Mesenchymal stem cell (in vitro differentiated cells and primary cell): ENCODE data around the gene WWP2.
"Not testable (repeated sequence)": the region's sequence is repeated elsewhere in the genome, so short reads cannot be mapped to it uniquely, and the experiment has no call there.

Source experiments
- DNase-seq: peaks from one replicate; pipeline ENCODE4 v3.0.0-alpha.2; 2013
- H2AFZ ChIP-seq: one replicate; pipeline ENCODE4 v1.6.1; 2013; ENCODE audit warnings: low read depth, mild to moderate bottlenecking, control low read depth, inconsistent platforms, low read length, moderate library complexity
- H2AK5ac ChIP-seq: 2 replicates; pipeline ENCODE4 v1.6.1; 2013; ENCODE audit warnings: low read length, moderate library complexity, mild to moderate bottlenecking, inconsistent platforms; ENCODE audit not compliant: severe bottlenecking
- H2BK120ac ChIP-seq: one replicate; pipeline ENCODE4 v1.6.1; 2013; ENCODE audit warnings: low read depth, mild to moderate bottlenecking, inconsistent platforms, low read length, moderate library complexity
- H2BK12ac ChIP-seq, 2 experiments: one replicate each; pipeline ENCODE4 v1.6.1; 2013; ENCODE audit warnings: inconsistent platforms in 2 of 2, low read length in 2 of 2, mild to moderate bottlenecking in 2 of 2, moderate library complexity in 2 of 2, control low read depth in 1 of 2
- H2BK15ac ChIP-seq: one replicate; pipeline ENCODE4 v1.6.1; 2013; ENCODE audit warnings: mild to moderate bottlenecking, low read depth, inconsistent platforms; ENCODE audit not compliant: poor library complexity, severe bottlenecking
- H2BK5ac ChIP-seq: 2 replicates; pipeline ENCODE4 v1.6.1; 2013; ENCODE audit warnings: low read depth, mild to moderate bottlenecking, low read length, control low read depth, inconsistent platforms; ENCODE audit not compliant: poor library complexity, severe bottlenecking
- H3K14ac ChIP-seq, 2 experiments: one replicate each; pipeline ENCODE4 v1.6.1; 2013; ENCODE audit warnings: inconsistent platforms in 2 of 2, low read length in 2 of 2, control low read depth in 1 of 2, mild to moderate bottlenecking in 1 of 2, moderate library complexity in 1 of 2
- H3K18ac ChIP-seq, 2 experiments: one replicate each; pipeline ENCODE4 v1.6.1; 2013; ENCODE audit warnings: inconsistent platforms in 2 of 2, low read length in 2 of 2, control low read depth in 1 of 2, low read depth in 1 of 2, mild to moderate bottlenecking in 1 of 2
- H3K23ac ChIP-seq, 2 experiments: one replicate each; pipeline ENCODE4 v1.6.1; 2013; ENCODE audit warnings: inconsistent platforms in 2 of 2, low read length in 2 of 2, mild to moderate bottlenecking in 2 of 2, moderate library complexity in 2 of 2, control low read depth in 1 of 2
- H3K27ac ChIP-seq: 2 replicates; pipeline ENCODE4 v1.5.1; 2013; ENCODE audit warnings: mild to moderate bottlenecking, moderate library complexity, low read length, control low read depth, inconsistent platforms; ENCODE audit not compliant: poor library complexity, severe bottlenecking
- H3K27me3 ChIP-seq, 2 experiments: 2 replicates each; pipeline versions ENCODE4 v1.6.1 to v1.7.0; 2013; ENCODE audit warnings: low read length in 2 of 2, mild to moderate bottlenecking in 2 of 2, moderate library complexity in 2 of 2, control low read depth in 1 of 2, inconsistent platforms in 1 of 2; ENCODE audit not compliant: control insufficient read depth in 1 of 2, insufficient read depth in 1 of 2
- H3K36me3 ChIP-seq, 2 experiments: 2 replicates each; pipeline versions ENCODE4 v1.6.1 to v1.7.0; 2013; ENCODE audit warnings: low read length in 2 of 2, control low read depth in 1 of 2, inconsistent platforms in 1 of 2, low read depth in 1 of 2, mild to moderate bottlenecking in 1 of 2; ENCODE audit not compliant: insufficient read depth in 2 of 2, control insufficient read depth in 1 of 2
- H3K4ac ChIP-seq, 2 experiments: one replicate each; pipeline ENCODE4 v1.6.1; 2013; ENCODE audit warnings: inconsistent platforms in 2 of 2, low read length in 2 of 2, mild to moderate bottlenecking in 2 of 2, moderate library complexity in 2 of 2, control low read depth in 1 of 2, low read depth in 1 of 2
- H3K4me1 ChIP-seq: 2 replicates; pipeline ENCODE4 v1.6.1; 2013; ENCODE audit warnings: low read depth, low read length, control low read depth; ENCODE audit not compliant: control insufficient read depth, insufficient read depth
- H3K4me2 ChIP-seq: 2 replicates; pipeline ENCODE4 v1.6.1; 2013; ENCODE audit warnings: low read length, mild to moderate bottlenecking, inconsistent platforms; ENCODE audit not compliant: poor library complexity, severe bottlenecking
- H3K4me3 ChIP-seq, 2 experiments: 2 replicates each; pipeline versions ENCODE4 v1.5.1 to v1.7.0; 2013; ENCODE audit warnings: low read length in 2 of 2, mild to moderate bottlenecking in 2 of 2, control low read depth in 1 of 2, low read depth in 1 of 2; ENCODE audit not compliant: insufficient read depth in 1 of 2
- H3K79me1 ChIP-seq: replicated peaks from 2 replicates; pipeline ENCODE4 v1.6.1; 2013; ENCODE audit warnings: mild to moderate bottlenecking, control low read depth, low read length, inconsistent platforms; ENCODE audit not compliant: poor library complexity, severe bottlenecking
- H3K9ac ChIP-seq: 2 replicates; pipeline ENCODE4 v1.7.0; 2013; ENCODE audit warnings: mild to moderate bottlenecking, low read length, moderate library complexity
- H3K9me3 ChIP-seq: 2 replicates; pipeline ENCODE4 v1.7.0; 2013; ENCODE audit warnings: mild to moderate bottlenecking, low read length; ENCODE audit not compliant: control insufficient read depth
- H4K8ac ChIP-seq: one replicate; pipeline ENCODE4 v1.6.1; 2013; ENCODE audit warnings: inconsistent platforms, mild to moderate bottlenecking, low read length, moderate library complexity
- H4K91ac ChIP-seq: one replicate; pipeline ENCODE4 v1.6.1; 2013; ENCODE audit warnings: mild to moderate bottlenecking, low read length, inconsistent platforms
- WGBS: methylation state at CpG from one replicate; pipeline ENCODE4 v1.1.7; 2013; ENCODE audit warnings: mixed read lengths; 5-methylcytosine and 5-hydroxymethylcytosine counted together

The WWP2 gene

DNA sequence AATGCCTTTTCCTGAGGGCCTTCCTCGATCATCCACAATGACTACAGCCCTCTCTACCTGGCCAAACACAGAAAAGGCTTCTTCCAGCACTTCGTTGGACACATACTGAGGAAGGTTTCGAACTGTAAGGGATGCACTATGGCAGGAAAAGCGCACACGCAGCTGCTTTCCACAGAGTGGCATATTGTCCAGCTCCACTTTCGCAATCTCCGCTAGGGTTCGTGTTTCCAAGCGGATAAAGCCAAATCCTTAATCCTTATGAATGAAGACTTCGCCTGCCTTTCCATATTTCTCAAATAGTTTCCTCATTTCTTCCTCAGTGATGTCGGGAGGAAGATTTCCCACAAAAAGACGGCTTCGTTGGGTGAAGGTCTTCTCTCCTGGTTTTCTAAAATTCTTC is 4.8 kb upstream of the WWP2 start:
- not testable (repeated sequence) for H3K4me2 ChIP-seq, H3K27me3 ChIP-seq, H3K36me3 ChIP-seq, H3K27ac ChIP-seq, H2AFZ ChIP-seq, H2BK15ac ChIP-seq, H3K4me1 ChIP-seq, H3K79me1 ChIP-seq, H3K4ac ChIP-seq, H3K18ac ChIP-seq, H3K23ac ChIP-seq, H4K8ac ChIP-seq, H3K9me3 ChIP-seq, H2BK5ac ChIP-seq, H2BK12ac ChIP-seq, H3K4me3 ChIP-seq, H4K91ac ChIP-seq, H2BK120ac ChIP-seq, H3K9ac ChIP-seq, H3K14ac ChIP-seq, H2AK5ac ChIP-seq, DNase-seq
- 85% methylated on average over 13 of the region's 13 CpGs for WGBS

DNA sequence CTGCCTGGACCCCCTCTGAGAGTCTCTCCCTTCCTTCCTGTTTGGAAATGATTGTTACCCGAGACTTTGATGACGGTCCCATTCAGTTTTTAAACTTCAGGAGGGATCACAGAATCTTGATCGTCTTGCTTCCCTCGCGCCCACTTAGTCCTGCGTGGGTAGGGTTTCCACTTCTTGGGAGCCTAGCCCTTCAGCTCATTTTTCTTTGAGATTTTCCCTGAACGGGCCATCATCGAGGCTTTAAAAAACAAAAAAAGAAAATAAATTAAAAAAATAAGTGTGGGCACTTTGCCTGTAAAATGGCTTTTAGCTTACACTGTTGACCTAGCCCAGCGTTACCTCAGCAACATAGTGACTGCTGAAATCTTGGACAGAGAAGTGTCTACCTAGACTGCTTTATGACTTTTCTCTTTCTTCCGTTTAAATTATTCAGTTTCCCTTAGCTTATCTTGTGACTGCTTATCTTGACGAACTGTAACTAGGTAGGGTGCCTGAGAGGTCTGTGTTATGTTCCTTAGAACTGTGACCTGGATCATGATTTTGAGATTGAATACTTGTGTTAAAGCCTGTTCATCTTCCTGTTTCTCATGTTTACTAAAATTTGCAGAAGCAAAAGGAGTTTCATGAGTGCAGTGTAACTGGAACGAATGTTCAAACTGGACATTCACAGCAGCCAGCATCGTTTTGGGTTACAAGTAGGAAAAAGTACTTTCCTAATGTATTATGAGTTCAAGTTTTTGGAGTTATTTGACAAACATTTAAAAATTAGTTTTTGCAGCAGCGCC is 874 bp downstream of the WWP2 start:
- H4K8ac ChIP-seq = peak overlapping the region; percentile 83
- H3K27ac ChIP-seq = peak overlapping the region; percentile 69
- H2BK120ac ChIP-seq = no peak overlapping the region
- no peak overlapping the region for H3K14ac ChIP-seq
- no peak overlapping the region for H4K91ac ChIP-seq
- peak overlapping the region; percentile 78 to 96 for H3K4me3 ChIP-seq
- peak overlapping the region in 1 of 2 experiments; percentile 19 for H3K4ac ChIP-seq
- peak overlapping the region; percentile 46 for H3K4me2 ChIP-seq
- peaks cover 0 to 10% of the 10 kb centered on the region in 2 experiments for H3K36me3 ChIP-seq
- H3K23ac ChIP-seq = no peak overlapping the region
- H3K9ac ChIP-seq = peak overlapping the region; percentile 99
- H2AK5ac ChIP-seq = no peak overlapping the region
- H3K9me3 ChIP-seq = no peaks in the 10 kb centered on the region
- no peak overlapping the region for H2BK12ac ChIP-seq
- DNase-seq = peak; percentile 44
- H2BK15ac ChIP-seq = no peak overlapping the region
- H3K79me1 ChIP-seq = peaks cover 12% of the 10 kb centered on the region
- 29% methylated on average over 11 of the region's 14 CpGs for WGBS
- H3K4me1 ChIP-seq = peaks cover 2% of the 10 kb centered on the region
- no peaks in the 10 kb centered on the region for H3K27me3 ChIP-seq
- peak overlapping the region; percentile 73 to 88 for H3K18ac ChIP-seq
- H2BK5ac ChIP-seq = no peak overlapping the region
- H2AFZ ChIP-seq = peak overlapping the region; percentile 46

DNA sequence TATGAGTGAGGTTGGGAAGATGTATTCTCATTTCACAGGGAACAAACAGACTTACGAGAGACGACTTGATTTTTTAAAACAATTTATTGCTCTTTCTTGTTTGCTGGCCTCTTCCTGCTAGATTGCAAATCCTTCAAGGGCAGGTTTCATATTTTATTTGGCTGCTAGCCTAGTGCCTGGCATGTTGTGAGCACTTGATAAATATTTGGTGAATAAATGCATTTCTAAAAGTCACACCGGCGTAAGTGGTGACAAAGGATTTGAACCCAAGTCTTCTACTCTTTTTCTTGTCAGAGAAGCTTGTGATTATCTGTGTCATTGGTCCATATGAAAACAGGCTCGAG is 1.4 kb downstream of the WWP2 start:
- H2BK5ac ChIP-seq = no peak overlapping the region
- WGBS = 94% methylated on average over 4 of the region's 5 CpGs
- no peak overlapping the region for H2AFZ ChIP-seq
- no peak overlapping the region for H4K91ac ChIP-seq
- H2BK120ac ChIP-seq = no peak overlapping the region
- peak overlapping the region; percentile 99 for H3K9ac ChIP-seq
- no peak for DNase-seq
- no peaks in the 10 kb centered on the region for H3K9me3 ChIP-seq
- H3K4ac ChIP-seq = no peak overlapping the region
- no peak overlapping the region for H2BK15ac ChIP-seq
- H3K4me3 ChIP-seq = peak overlapping the region in 1 of 2 experiments; percentile 96
- H3K4me1 ChIP-seq = peaks cover 2% of the 10 kb centered on the region
- H3K23ac ChIP-seq = no peak overlapping the region
- no peaks in the 10 kb centered on the region for H3K27me3 ChIP-seq
- H3K4me2 ChIP-seq = no peak overlapping the region
- no peak overlapping the region for H4K8ac ChIP-seq
- no peak overlapping the region for H3K18ac ChIP-seq
- H2BK12ac ChIP-seq = no peak overlapping the region
- H3K79me1 ChIP-seq = peaks cover 15% of the 10 kb centered on the region
- H3K36me3 ChIP-seq = peaks cover 0 to 10% of the 10 kb centered on the region in 2 experiments
- no peak overlapping the region for H3K14ac ChIP-seq
- no peak overlapping the region for H2AK5ac ChIP-seq
- no peak overlapping the region for H3K27ac ChIP-seq

DNA sequence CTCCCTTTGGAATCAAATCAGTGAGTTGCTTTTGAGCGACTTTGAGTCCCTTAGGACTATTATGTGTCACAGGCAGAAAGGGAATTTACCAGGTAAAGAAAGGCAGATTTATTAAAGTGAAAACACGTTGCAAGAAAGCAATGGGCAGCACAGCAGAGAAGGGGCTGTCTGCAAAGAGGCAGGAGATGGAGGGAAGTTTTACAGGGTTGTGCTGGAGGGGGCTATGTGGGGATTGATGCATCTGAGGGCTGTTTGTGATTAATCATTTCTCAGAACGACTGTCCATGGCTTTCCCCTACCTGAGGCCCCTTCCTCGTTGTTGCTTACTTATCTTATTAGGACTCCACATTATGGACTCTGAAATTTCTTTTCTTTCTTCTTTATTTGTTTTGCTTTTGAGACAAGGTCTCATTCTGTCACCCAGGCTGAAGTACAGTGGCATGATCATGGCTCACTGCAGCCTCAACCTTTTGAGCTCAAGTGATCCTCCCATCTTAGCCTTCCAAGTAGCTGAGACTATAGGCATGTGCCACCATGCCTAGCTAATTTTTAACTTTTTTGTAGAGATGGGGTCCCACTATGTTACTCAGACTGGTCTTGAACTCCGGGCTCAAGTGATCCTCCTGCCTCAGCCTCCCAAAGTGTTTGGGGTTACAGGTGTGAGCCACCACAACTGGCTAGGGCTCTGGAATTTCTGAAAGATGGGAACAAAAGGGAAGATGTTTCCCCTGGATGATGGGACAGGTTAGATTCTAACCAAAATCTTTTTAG is 5.5 kb downstream of the WWP2 start:
- no peak overlapping the region for H2BK15ac ChIP-seq
- no peak overlapping the region for H3K18ac ChIP-seq
- no peaks in the 10 kb centered on the region for H3K27me3 ChIP-seq
- H3K14ac ChIP-seq = no peak overlapping the region
- H3K4ac ChIP-seq = no peak overlapping the region
- no peak overlapping the region for H3K4me3 ChIP-seq
- no peak overlapping the region for H2AFZ ChIP-seq
- no peak overlapping the region for H3K23ac ChIP-seq
- no peak for DNase-seq
- no peak overlapping the region for H4K91ac ChIP-seq
- WGBS = 92% methylated on average over 4 of the region's 5 CpGs
- no peak overlapping the region for H2AK5ac ChIP-seq
- H2BK120ac ChIP-seq = no peak overlapping the region
- H2BK12ac ChIP-seq = no peak overlapping the region
- H3K9ac ChIP-seq = no peak overlapping the region
- no peak overlapping the region for H2BK5ac ChIP-seq
- no peak overlapping the region for H3K4me2 ChIP-seq
- H4K8ac ChIP-seq = no peak overlapping the region
- peaks cover 33% of the 10 kb centered on the region for H3K79me1 ChIP-seq
- H3K4me1 ChIP-seq = peaks cover 3% of the 10 kb centered on the region
- no peaks in the 10 kb centered on the region for H3K9me3 ChIP-seq
- no peak overlapping the region for H3K27ac ChIP-seq
- peaks cover 0 to 10% of the 10 kb centered on the region in 2 experiments for H3K36me3 ChIP-seq
